Upper lobe of left lung (tissue), 6 donors: ENCODE results near the gene SLC9A7. TPM values are rescaled to one million over a fixed set of nuclear protein-coding genes. Genes with fewer than 3 reads are reported as not detected.

ENCODE experiments used
- ATAC-seq, 2 donors: fragments of 200-7000 bp; cut with Tn5 transposase; one replicate each; pipeline ENCODE4 v1.9.1; 2022; ENCODE audit warnings: mild to moderate bottlenecking in 2 of 2, moderate library complexity in 2 of 2; ENCODE audit not compliant: low FRiP score in 2 of 2
- DNase-seq, 2 donors: peaks; one replicate each; pipeline ENCODE4 v3.0.0-alpha.2; 2019 to 2020
- H3K27ac ChIP-seq, 4 donors: fragments of 200-600 bp; sonication (generic); one replicate each; pipeline ENCODE4 v1.5.1; 2016 to 2019
- H3K27me3 ChIP-seq, 4 donors: fragments of 200-600 bp; sonication (generic); one replicate each; pipeline ENCODE4 v1.5.1; 2017 to 2019
- H3K36me3 ChIP-seq, 4 donors: fragments of 200-600 bp; sonication (generic); one replicate each; pipeline ENCODE4 v1.5.1; 2016 to 2019
- H3K4me1 ChIP-seq, 4 donors: fragments of 200-600 bp; sonication (generic); one replicate each; pipeline ENCODE4 v1.5.1; 2018 to 2019
- H3K4me3 ChIP-seq, 4 donors: fragments of 200-600 bp; sonication (generic); one replicate each; pipeline ENCODE4 v1.5.1; 2017 to 2019; ENCODE audit warnings: mild to moderate bottlenecking in 2 of 4, moderate library complexity in 1 of 4
- H3K9me3 ChIP-seq, 4 donors: fragments of 200-600 bp; sonication (generic); one replicate each; pipeline ENCODE4 v1.5.1; 2018 to 2019
- EP300 ChIP-seq, 4 donors: sonication (generic); formaldehyde crosslinking; IDR thresholded peaks; one replicate each; pipeline ENCODE4 v1.5.1; 2017; ENCODE audit warnings: antibody characterized with exemption in 4 of 4, control low read depth in 2 of 4
- POLR2A ChIP-seq, 4 donors: fragments of 450-650 bp; IDR thresholded peaks; one replicate each; pipeline ENCODE4 v1.5.1; 2016 to 2017; ENCODE audit warnings: antibody characterized with exemption in 4 of 4, mild to moderate bottlenecking in 2 of 4
- POLR2AphosphoS5 ChIP-seq, 2 donors: sonication (generic); formaldehyde crosslinking; IDR thresholded peaks; one replicate each; pipeline ENCODE4 v1.5.1; 2017; ENCODE audit warnings: antibody characterized with exemption in 2 of 2
- WGBS, 2 donors: methylation state at CpG; one replicate each; pipeline ENCODE4 v1.1.5; 2017 to 2018; 5-methylcytosine and 5-hydroxymethylcytosine counted together
- total RNA-seq, 6 donors: library from RNA; depleted of rRNA in 4 of 6; stranded (reverse); fragments of >200 nt in 4 of 6; gene quantifications; one replicate each; pipeline versions ENCODE4 v1.1.0 to v1.2.1, GENCODE V29; 2016 to 2021
- TF ChIP-seq, protein P1 (sequence below), 6 experiments: fragments of 450-650 bp in 4 of 6; fragments of 200-600 bp in 2 of 6; sonication (generic) in 2 of 6; IDR thresholded peaks; one replicate each; pipeline ENCODE4 v1.5.1; 2016 to 2019; ENCODE audit warnings: antibody characterized with exemption in 6 of 6
- donor health status: DM: no; HTN: no; CAD: no; lungs with moderate emphysema.
- donor health status: DM: no; HTN: yes; CAD: no; lungs with severe emphysema.

The SLC9A7 gene
- total RNA-seq, 6 donors from 2014 or later, result 4.6 to 9.0 (median 6.4) TPM

DNA sequence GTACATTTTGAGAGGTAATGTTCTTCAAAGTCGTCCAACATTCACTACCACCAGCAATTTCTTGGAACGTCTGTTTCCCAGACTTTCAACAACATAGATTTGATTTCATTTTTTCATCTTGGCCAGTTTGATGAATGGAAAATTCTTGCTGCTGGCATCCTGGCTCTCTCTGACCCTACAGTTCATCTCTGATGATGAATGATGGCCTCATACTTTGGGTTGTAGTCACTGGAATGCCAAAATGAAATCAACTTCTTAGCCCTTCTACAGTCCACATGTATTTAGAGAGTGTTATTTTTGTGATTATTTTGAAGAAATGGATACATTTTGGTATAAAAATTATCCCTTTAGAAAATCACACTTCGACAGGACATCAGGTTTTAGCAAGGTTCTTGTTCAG is 176.6 kb downstream of the SLC9A7 start:
- H3K27ac ChIP-seq, result no peak overlapping the region
- WGBS, 2 donors, result 63 to 79% methylated on average over 3 of the region's 3 CpGs

DNA sequence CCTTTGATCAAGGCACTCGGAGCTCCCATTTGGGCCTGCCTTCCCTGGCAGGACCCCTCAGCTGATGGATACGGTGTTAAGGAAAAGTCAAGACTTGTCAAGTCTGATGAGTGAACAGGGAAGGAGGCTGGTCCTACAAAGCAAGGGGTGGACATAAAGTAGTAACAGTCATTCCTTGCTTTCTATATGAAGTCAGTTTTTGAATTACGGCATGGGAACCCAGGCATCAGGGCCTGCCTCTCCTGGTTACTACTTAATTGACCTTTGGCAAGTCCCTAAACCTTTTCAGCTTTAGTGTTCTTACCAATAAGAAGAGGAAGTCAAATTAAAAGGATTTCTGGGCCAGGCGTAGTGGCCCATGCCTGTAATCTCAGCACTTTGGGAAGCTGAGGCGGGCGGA is 178.3 kb downstream of the SLC9A7 start:
- TF ChIP-seq POLR2A (IDR thresholded peaks at IDR 0.05) (no peak), POLR2AphosphoS5 (IDR thresholded peaks at IDR 0.05) (no peak), EP300 (IDR thresholded peaks at IDR 0.05) (no peak)
- DNase-seq (no peak), ATAC-seq (no peak)
- Histone ChIP-seq H3K4me3 (no peak overlapping the region), H3K36me3 (no peaks in the 10 kb centered on the region), H3K27ac (no peak overlapping the region), H3K4me1 (peaks cover 0 to 7% (median 4%) of the 10 kb centered on the region in 4 donors), H3K9me3 (no peaks in the 10 kb centered on the region), H3K27me3 (no peaks in the 10 kb centered on the region)
- WGBS, 2 donors, result 91 to 92% methylated on average over 6 of the region's 6 CpGs

More for the DNA sequence above, 176.6 kb downstream of the SLC9A7 start:
- Histone ChIP-seq H3K9me3 (no peaks in the 10 kb centered on the region), H3K27me3 (no peaks in the 10 kb centered on the region), H3K4me1 (peaks cover 0 to 9% (median 2%) of the 10 kb centered on the region in 4 donors), H3K4me3 (no peak overlapping the region), H3K36me3 (no peaks in the 10 kb centered on the region)
- ATAC-seq, result no peak
- no peak for DNase-seq
- no peak for TF ChIP-seq EP300 (IDR thresholded peaks at IDR 0.05)
- TF ChIP-seq POLR2AphosphoS5 (IDR thresholded peaks at IDR 0.05), result no peak
- TF ChIP-seq, protein P1, sequence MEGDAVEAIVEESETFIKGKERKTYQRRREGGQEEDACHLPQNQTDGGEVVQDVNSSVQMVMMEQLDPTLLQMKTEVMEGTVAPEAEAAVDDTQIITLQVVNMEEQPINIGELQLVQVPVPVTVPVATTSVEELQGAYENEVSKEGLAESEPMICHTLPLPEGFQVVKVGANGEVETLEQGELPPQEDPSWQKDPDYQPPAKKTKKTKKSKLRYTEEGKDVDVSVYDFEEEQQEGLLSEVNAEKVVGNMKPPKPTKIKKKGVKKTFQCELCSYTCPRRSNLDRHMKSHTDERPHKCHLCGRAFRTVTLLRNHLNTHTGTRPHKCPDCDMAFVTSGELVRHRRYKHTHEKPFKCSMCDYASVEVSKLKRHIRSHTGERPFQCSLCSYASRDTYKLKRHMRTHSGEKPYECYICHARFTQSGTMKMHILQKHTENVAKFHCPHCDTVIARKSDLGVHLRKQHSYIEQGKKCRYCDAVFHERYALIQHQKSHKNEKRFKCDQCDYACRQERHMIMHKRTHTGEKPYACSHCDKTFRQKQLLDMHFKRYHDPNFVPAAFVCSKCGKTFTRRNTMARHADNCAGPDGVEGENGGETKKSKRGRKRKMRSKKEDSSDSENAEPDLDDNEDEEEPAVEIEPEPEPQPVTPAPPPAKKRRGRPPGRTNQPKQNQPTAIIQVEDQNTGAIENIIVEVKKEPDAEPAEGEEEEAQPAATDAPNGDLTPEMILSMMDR (IDR thresholded peaks at IDR 0.05), result no peak
- TF ChIP-seq POLR2A (IDR thresholded peaks at IDR 0.05), result no peak

DNA sequence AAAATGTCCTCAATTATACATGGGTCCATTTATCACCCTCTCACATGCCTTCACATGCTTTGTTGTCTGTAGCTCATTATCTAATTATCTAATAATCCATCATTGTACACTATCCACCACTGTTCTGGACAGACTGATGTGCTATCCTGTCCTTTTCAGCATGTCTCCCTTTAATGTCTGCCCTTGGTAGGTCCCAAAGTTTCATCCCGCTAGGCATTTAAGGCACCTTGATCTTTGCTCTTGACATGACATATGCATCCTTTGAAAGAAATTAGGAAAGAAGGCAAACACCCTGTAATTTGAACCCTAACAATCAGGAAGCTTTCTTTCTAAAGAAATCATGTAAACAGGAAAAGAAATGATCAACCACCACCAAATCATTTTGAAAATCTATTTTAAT is 179.7 kb downstream of the SLC9A7 start:
- TF ChIP-seq POLR2A (IDR thresholded peaks at IDR 0.05), result no peak
- TF ChIP-seq POLR2AphosphoS5 (IDR thresholded peaks at IDR 0.05), result no peak
- TF ChIP-seq EP300 (IDR thresholded peaks at IDR 0.05), result no peak
- TF ChIP-seq, protein P1 (IDR thresholded peaks at IDR 0.05), result no peak
- no peak overlapping the region for H3K4me3 ChIP-seq
- H3K4me1 ChIP-seq, result peaks cover 3 to 21% (median 5%) of the 10 kb centered on the region in 4 donors

DNA sequence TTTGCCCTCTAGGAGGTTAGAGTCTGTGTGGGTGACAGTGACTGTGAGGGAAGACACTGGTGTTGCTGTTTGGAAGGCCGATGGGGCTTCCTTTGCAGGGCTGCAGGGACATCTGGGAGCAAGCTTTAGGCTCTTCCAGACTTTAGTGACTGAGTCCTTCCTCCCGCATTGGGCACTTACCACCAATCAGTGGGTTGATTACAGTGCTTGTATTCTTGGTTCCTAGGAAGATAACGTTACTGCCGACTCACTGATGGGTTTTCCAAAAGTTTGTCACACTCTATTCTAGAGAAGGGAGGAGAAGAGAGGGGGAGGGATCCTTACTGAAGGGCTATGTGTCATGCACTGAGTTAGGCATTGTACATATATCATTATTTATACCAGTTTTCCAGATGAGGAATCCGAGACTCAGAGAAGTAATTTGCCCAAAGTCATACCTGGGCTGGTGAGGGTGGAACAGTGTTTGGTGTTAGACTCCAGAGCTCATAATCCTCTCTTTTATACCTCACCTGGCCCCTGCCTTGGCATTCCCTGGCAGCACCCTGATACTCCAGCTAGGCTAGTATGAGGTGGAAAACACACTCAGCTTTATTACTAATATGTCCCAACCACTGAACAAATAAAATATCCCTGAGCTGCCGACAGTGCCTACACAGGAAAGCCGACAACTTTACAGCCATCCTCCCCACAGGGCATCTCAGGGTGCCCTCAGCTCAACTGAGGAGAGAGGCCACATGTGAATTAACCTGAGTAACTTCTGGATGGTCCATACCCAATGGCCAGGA is 181.5 kb downstream of the SLC9A7 start:
- H3K36me3 ChIP-seq, result no peaks in the 10 kb centered on the region
- TF ChIP-seq, protein P1 (IDR thresholded peaks at IDR 0.05), result no peak
- TF ChIP-seq POLR2AphosphoS5 (IDR thresholded peaks at IDR 0.05) (no peak), POLR2A (IDR thresholded peaks at IDR 0.05) (no peak), EP300 (IDR thresholded peaks at IDR 0.05) (no peak)
- H3K4me3 ChIP-seq, result no peak overlapping the region
- no peaks in the 10 kb centered on the region for H3K27me3 ChIP-seq
- H3K27ac ChIP-seq, result no peak overlapping the region
- ATAC-seq, result no peak
- H3K9me3 ChIP-seq, result peaks cover 0 to 5% (median 0%) of the 10 kb centered on the region in 4 donors
- peaks cover 0 to 27% (median 5%) of the 10 kb centered on the region in 4 donors for H3K4me1 ChIP-seq
- no peak for DNase-seq
- WGBS, 2 donors, result 73 to 85% methylated on average over 5 to 7 of the region's 7 CpGs

More for the DNA sequence above, 179.7 kb downstream of the SLC9A7 start:
- ATAC-seq (no peak), DNase-seq (no peak)
- 84 to 100% methylated on average over 1 of the region's 1 CpG for WGBS, 2 donors
- H3K27ac ChIP-seq, result no peak overlapping the region
- H3K27me3 ChIP-seq, result no peaks in the 10 kb centered on the region
- no peaks in the 10 kb centered on the region for H3K36me3 ChIP-seq
- H3K9me3 ChIP-seq, result peaks cover 0 to under 1% (median 0%) of the 10 kb centered on the region in 4 donors

DNA sequence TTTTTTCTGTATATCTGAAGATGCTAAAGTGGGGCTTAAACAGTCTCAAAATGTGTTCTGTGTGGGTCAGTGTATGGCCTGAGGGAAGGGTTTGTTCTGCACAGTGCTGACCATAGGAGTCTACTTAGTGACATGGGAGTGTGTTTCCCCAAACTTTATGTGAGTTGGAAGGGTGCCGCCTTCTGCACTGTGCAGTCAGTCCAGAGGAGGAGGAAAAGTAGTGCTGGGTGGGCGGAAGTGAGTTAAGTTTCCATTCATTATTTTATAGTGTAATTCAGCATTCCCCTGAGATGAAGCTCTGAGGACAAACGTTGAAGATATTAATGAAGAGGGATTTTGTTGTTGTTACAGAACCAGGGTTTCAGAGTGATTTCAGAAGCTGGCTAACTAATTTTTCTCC is 182.5 kb downstream of the SLC9A7 start:
- peak in 1 of 2 donors; percentile 29 for ATAC-seq
- WGBS, 2 donors, result 0 to 55% methylated on average over 1 to 3 of the region's 3 CpGs
- H3K27ac ChIP-seq, result no peak overlapping the region

More for the DNA sequence above, 182.5 kb downstream of the SLC9A7 start:
- TF ChIP-seq EP300 (IDR thresholded peaks at IDR 0.05) (no peak), POLR2A (IDR thresholded peaks at IDR 0.05) (no peak), POLR2AphosphoS5 (IDR thresholded peaks at IDR 0.05) (no peak)
- TF ChIP-seq, protein P1 (IDR thresholded peaks at IDR 0.05), result no peak
- Histone ChIP-seq H3K9me3 (peaks cover 0 to 5% (median 0%) of the 10 kb centered on the region in 4 donors), H3K36me3 (no peaks in the 10 kb centered on the region), H3K27me3 (no peaks in the 10 kb centered on the region), H3K4me3 (peak overlapping the region in 3 of 4 donors; percentile 59 to 66 (median 62)), H3K4me1 (peaks cover 0 to 27% (median 5%) of the 10 kb centered on the region in 4 donors)
- no peak for DNase-seq
